ENCODE results near the gene EGR1. TPM values are rescaled to one million over a fixed set of nuclear protein-coding genes. Genes with fewer than 3 reads are reported as not detected.
"Not testable (repeated sequence)": the region's sequence is repeated elsewhere in the genome, so short reads cannot be mapped to it uniquely, and the experiment has no call there.

The EGR1 gene
- polyA plus RNA-seq, 1 experiment = 4.7 TPM

DNA sequence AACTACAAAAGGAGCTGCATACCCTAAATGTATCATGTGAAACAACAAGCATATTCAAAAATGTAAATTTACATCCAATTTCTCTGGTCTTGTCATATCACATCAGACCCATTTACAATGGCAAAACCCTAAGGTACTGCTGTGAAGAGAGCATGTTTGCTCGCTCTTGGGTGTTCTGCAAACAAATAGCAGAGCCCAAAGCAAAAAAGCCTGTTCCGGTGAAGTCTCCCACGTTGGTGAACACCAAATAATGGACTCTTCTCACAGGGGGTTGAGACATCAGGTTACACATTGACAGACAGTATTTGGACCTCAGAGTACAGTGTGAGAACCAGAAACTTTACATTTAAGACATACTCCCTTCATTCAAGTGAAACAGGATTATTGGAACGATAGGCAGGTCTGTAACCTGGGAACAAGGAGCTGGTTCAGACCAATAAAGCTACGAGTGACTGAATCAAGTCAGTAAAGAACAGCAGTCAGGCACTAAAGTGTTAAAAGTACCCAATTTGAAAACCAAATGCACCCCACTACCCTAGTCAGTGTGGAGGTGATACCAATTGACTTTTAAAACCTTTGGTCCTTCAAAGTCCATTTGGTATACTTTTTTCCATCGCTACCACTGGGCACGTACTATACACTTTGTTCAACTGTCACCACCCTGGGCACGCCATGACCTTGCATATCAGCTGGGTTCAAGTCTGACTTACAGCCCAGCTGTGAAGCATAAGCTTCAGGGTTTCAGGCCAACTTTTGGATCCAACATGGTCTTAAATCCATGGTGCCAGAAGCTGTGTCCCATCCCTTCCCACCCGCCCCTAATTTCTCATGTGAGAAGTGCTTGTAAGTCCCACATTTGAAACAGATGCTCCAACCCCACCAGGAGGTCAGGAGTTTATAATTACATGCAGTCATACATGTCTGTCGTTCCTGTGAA, 41.4 kb downstream of the EGR1 start:
- ChIA-PET CTCF (interaction anchor here (1.3 kb wide), 1 partner anchor 56 kb away, joined by 9 read pairs; no protein-coding TSS in a partner anchor), POLR2A (no interaction called here)
- Histone ChIP-seq H3K36me3 (ENCODE audit: control insufficient read depth, insufficient read depth, low read length) (peaks cover 8% of the 10 kb centered on the region), H3K4me3 (ENCODE audit: low read depth, low read length) (no peak overlapping the region), H3K27me3 (ENCODE audit: control insufficient read depth, insufficient read depth, low read length) (no peaks in the 10 kb centered on the region)
- no peak for DNase-seq (ENCODE audit: low read depth)
- TF ChIP-seq, protein P1, sequence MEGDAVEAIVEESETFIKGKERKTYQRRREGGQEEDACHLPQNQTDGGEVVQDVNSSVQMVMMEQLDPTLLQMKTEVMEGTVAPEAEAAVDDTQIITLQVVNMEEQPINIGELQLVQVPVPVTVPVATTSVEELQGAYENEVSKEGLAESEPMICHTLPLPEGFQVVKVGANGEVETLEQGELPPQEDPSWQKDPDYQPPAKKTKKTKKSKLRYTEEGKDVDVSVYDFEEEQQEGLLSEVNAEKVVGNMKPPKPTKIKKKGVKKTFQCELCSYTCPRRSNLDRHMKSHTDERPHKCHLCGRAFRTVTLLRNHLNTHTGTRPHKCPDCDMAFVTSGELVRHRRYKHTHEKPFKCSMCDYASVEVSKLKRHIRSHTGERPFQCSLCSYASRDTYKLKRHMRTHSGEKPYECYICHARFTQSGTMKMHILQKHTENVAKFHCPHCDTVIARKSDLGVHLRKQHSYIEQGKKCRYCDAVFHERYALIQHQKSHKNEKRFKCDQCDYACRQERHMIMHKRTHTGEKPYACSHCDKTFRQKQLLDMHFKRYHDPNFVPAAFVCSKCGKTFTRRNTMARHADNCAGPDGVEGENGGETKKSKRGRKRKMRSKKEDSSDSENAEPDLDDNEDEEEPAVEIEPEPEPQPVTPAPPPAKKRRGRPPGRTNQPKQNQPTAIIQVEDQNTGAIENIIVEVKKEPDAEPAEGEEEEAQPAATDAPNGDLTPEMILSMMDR (IDR thresholded peaks at IDR 0.05; ENCODE audit: insufficient read depth, low read depth, low read length) = no peak

DNA sequence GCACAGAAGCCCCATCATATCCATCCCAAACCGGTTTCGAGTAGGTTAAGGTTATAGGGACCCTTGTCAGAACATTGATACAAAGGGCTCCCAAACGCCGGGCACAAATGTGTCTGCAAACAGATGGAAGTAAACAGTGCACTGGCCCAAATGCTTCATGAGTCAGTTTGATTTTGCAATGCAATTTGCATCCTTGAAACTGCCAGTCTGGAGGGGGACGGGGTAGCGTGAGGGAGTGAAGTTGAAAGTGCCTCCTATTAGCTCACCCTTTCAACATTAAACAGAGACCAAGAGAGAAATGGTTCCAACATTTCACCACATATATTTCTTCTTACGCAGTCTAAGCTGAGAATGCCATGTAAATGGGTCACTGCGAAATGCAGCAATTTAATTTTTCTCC, 42.2 kb downstream of the EGR1 start:
- H3K36me3 ChIP-seq (ENCODE audit: control insufficient read depth, insufficient read depth, low read length); H3K4me3 ChIP-seq (ENCODE audit: low read depth, low read length); H3K27me3 ChIP-seq (ENCODE audit: control insufficient read depth, insufficient read depth, low read length); POLR2A ChIA-PET: not testable (repeated sequence)
- CTCF ChIA-PET = interaction anchor here (1.3 kb wide), 1 partner anchor 57 kb away, joined by 9 read pairs; no protein-coding TSS in a partner anchor
- DNase-seq (ENCODE audit: low read depth) = peak; percentile 57

DNA sequence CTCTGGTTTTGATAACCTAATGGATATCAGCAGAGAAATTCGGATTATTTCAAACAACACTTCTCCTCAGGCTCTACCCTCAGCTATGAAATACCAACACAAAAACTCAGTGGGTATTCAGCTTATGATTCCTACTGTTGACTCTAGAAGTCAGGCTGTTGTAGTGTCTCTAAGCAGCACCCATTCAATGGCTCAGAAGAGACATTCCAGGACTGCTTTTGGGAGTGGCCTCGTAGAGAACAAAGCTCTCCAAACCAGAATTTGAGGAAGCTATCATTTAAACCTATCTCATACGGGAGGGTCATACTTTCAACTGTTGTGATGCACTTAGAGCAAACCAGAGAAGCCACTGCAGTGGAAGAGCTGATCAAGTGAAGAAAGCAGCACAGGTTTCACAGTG, 43.7 kb downstream of the EGR1 start:
- Histone ChIP-seq H3K27me3 (ENCODE audit: control insufficient read depth, insufficient read depth, low read length) (no peaks in the 10 kb centered on the region), H3K4me3 (ENCODE audit: low read depth, low read length) (no peak overlapping the region), H3K36me3 (ENCODE audit: control insufficient read depth, insufficient read depth, low read length) (peaks cover 11% of the 10 kb centered on the region)
- ChIA-PET POLR2A (no interaction called here), CTCF (interaction anchor here (1.1 to 1.7 kb wide), 2 partner anchors 39 to 59 kb away, joined by 4 to 9 read pairs; no protein-coding TSS in a partner anchor)
- DNase-seq (ENCODE audit: low read depth) = no peak
- TF ChIP-seq, protein P1 (IDR thresholded peaks at IDR 0.05; ENCODE audit: insufficient read depth, low read depth, low read length) = no peak

DNA sequence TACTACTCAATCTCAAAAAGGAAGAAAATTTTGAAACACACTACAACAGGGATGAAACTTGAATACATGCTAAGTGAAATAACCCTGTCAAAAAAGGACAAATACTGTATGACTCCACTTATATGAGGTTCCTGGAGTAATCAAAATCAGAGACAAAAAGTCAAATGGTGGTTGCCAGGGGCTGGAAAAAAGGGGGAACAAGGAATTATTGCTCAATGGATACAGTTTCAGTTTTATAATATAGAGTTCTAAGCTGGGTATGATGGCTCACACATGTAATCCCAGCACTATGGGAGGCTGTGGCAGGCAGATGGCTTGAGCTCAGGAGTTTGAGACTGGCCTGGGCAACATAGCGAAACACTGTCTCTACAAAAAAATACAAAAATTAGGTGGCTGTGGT, 48.7 kb downstream of the EGR1 start:
- H3K27me3 ChIP-seq (ENCODE audit: control insufficient read depth, insufficient read depth, low read length) = no peaks in the 10 kb centered on the region
- no peak for DNase-seq (ENCODE audit: low read depth)
- ChIA-PET CTCF (interaction anchor here (0.7 to 1.4 kb wide), 2 partner anchors 10 to 21 kb away, joined by 3 to 4 read pairs; no protein-coding TSS in a partner anchor), POLR2A (no interaction called here)
- peaks cover 22% of the 10 kb centered on the region for H3K36me3 ChIP-seq (ENCODE audit: control insufficient read depth, insufficient read depth, low read length)
- TF ChIP-seq, protein P1 (IDR thresholded peaks at IDR 0.05; ENCODE audit: insufficient read depth, low read depth, low read length) = no peak
- no peak overlapping the region for H3K4me3 ChIP-seq (ENCODE audit: low read depth, low read length)

DNA sequence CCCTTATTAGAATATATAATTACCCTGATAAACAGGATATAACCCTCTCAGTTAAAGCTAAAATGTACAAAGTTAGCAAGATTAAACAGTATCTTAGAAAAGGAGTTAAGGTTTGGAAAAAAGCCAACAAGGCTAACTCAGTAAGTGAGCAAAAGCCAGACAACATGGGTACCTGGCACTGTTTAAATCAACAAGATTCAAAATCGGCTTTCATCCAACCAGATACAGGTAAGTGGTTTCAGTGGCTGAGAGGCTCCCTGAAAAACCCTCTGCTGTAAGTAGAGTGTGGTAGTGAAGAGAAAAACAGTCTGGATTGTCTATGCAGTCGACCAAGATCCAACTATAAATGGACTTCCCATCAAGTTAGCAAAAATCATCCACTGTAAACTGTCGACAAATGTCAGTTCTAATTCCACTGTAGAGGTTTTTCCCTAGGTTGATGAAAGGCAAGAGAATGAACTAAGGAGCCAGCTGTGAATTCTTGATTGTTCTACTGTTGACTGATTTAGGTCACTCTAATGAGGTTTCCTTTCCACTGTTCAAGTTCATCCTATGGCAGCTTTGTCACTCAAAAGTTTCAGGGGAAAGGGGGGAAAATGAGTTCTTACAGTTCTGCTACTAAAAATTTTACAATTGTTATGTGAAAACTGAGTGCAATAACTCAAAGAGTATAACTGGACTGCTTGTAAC, 50.4 kb downstream of the EGR1 start:
- no peak for DNase-seq (ENCODE audit: low read depth)
- H3K27me3 ChIP-seq (ENCODE audit: control insufficient read depth, insufficient read depth, low read length) = no peaks in the 10 kb centered on the region
- ChIA-PET CTCF (interaction anchor here (1.0 to 1.2 kb wide), 2 partner anchors 11 to 12 kb away, joined by 3 to 4 read pairs; no protein-coding TSS in a partner anchor), POLR2A (no interaction called here)
- peaks cover 17% of the 10 kb centered on the region for H3K36me3 ChIP-seq (ENCODE audit: control insufficient read depth, insufficient read depth, low read length)
- H3K4me3 ChIP-seq (ENCODE audit: low read depth, low read length) = no peak overlapping the region
- TF ChIP-seq, protein P1 (IDR thresholded peaks at IDR 0.05; ENCODE audit: insufficient read depth, low read depth, low read length) = no peak

Data from BJ (cell line).